ENCODE measurements around the gene TMEM9B. TPM values are rescaled to one million over a fixed set of nuclear protein-coding genes. Genes with fewer than 3 reads are reported as not detected.
"Not testable (repeated sequence)": the region's sequence is repeated elsewhere in the genome, so short reads cannot be mapped to it uniquely, and the experiment has no call there.

Gene TMEM9B
- total RNA-seq (2014; rRNA removed; shearing (Covaris generic)) (9.7 and 10.4 TPM in 2 replicates), polyA plus RNA-seq (2016; fragmentation: Nextera tagmentation; extraction: Ambion mirVana) (10.2 and 12.9 TPM in 2 replicates)
- long read RNA-seq, transcript TMEM9B-205 (5 exons, 2,083 nt): major isoform, 15 of 16 reads
- long read RNA-seq, partial matches to known transcripts: 0 of 16 reads
- long read RNA-seq, other reads (novel, unspliced or antisense): 0 of 16 reads

DNA sequence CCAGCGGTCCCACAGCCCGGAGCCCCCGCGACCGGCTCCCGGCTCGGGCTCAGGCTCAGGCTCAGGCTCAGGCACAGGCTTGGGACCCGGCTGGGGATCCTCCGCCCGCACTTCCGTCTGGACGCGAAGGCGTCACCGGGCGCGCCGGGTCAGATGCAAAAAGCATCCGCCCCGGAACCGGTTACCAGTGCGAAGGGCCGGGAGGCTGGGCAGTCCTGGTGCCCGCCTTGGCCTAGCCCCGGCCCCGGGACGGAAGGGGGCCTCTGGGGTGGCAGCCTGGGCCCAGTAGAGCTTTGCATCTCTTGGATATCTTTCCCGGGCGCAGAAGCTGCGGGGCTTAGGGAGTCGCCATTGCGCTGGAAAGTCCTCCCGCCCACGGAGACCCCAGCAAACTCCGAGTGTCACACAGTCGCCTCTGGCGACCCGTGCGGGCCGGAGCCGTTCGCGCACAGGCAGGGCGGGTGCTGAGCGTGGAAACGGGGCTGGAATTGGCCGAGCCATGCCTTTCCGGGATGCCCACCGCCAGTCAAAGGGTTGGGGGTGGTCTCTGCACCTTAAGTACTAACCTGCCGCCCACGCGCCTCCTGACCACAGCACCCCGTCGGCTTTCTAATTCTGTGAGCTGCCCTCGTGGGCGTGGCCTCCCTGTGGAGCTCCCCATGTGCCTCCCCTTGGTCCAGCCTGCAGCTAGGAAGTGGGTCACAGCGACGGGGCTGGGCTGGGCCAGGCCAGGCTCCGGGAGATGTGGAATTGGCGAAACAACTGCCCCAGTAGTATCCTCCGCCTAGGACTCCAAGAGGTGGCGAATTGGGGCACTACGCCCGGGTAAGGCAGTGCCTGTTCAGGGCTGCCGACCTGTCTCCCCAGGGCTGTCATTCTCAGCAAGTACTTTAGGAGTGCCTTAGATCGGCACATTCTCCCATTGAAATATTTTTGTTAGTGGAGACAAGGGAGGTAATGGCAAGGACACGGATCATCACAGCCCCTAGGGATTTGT lies at the start of gene TMEM9B:
Gene TMEM9B, minus strand, starts transcription at position 119 of the 997 bp plus-strand sequence. CDS start 129 bp downstream, outside the sequence.
- H3K4me2 ChIP-seq: peak within 1 kb of the TSS; percentile 97
- Mint-ChIP-seq H3K4me3 (peak within 1 kb of the TSS; percentile 90), H3K4me1 (peaks cover 14% of the 10 kb centered on the region), H3K27me3 (ENCODE audit: insufficient read depth, low read depth, poor library complexity) (no peaks in the 10 kb centered on the region), H3K27ac (peak within 1 kb of the TSS; percentile 92), H3K9me3 (no peaks in the 10 kb centered on the region), H3K36me3 (ENCODE audit: low read depth) (no peaks in the 10 kb centered on the region; the same call in 2 of the 3 replicates)
- H3K4me3 ChIP-seq: peak within 1 kb of the TSS; percentile 97
- H2AFZ ChIP-seq: peak within 1 kb of the TSS; percentile 96
- no peaks in the 10 kb centered on the region; the same call in 1 of the 2 replicates for H4K20me1 ChIP-seq (replicated peaks; ENCODE audit: insufficient read depth)
- TF ChIP-seq EZH2phosphoT487 (IDR thresholded peaks at IDR 0.05; ENCODE audit: unreplicated experiment) (no peak), CREB1 (CRISPR knock-in tag; IDR thresholded peaks at IDR 0.05; ENCODE audit: low read depth) (peak; percentile 93), JUNB (IDR thresholded peaks at IDR 0.05; ENCODE audit: unreplicated experiment) (no peak), POLR2AphosphoS5 (IDR thresholded peaks at IDR 0.05; ENCODE audit: low read depth) (peak; percentile 83)
- TF ChIP-seq, protein P1, sequence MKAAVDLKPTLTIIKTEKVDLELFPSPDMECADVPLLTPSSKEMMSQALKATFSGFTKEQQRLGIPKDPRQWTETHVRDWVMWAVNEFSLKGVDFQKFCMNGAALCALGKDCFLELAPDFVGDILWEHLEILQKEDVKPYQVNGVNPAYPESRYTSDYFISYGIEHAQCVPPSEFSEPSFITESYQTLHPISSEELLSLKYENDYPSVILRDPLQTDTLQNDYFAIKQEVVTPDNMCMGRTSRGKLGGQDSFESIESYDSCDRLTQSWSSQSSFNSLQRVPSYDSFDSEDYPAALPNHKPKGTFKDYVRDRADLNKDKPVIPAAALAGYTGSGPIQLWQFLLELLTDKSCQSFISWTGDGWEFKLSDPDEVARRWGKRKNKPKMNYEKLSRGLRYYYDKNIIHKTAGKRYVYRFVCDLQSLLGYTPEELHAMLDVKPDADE (IDR thresholded peaks at IDR 0.05): peak; percentile 50; the same call in 1 of the 2 replicates
- H3K79me2 ChIP-seq (replicated peaks; ENCODE audit: insufficient read depth): peaks cover 18% of the 10 kb centered on the region
- peak; percentile 85 for ATAC-seq
- H3F3A ChIP-seq (replicated peaks; ENCODE audit: low read depth): peaks cover 14% of the 10 kb centered on the region
- H3K36me3 ChIP-seq (ENCODE audit: insufficient read depth): no peaks in the 10 kb centered on the region
- no peaks in the 10 kb centered on the region for H3K9me2 ChIP-seq (ENCODE audit: insufficient read depth)
- no peaks in the 10 kb centered on the region for H3K27me3 ChIP-seq (ENCODE audit: insufficient read depth)
- peak within 1 kb of the TSS; percentile 95 for H3K27ac ChIP-seq (ENCODE audit: low read depth)
- peaks cover 6% of the 10 kb centered on the region; the same call in 1 of the 2 replicates for H3K4me1 ChIP-seq (ENCODE audit: insufficient read depth)
- DNase-seq (ENCODE audit: low spot score): peak; percentile 96

DNA sequence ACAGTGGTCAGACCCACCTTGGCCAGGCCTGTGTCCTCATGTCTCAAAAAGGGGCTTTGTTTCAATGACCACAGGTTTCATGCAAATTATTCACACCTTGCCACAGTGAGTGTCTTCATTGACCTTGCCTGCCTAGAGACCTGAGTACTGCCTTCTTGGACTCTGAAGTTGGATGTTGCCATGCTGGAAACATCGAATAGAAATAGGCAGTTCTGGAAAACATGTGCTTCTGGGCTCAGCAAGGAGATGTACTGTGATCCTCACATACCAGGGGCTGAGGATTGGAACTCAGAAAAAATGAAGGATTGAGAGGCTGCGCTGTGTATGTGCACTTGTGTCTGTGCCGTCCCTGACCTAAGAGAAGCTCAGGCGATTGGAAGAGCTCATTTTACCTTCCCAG lies 49.1 kb upstream of the TMEM9B start:
- H3K9me2 ChIP-seq (ENCODE audit: insufficient read depth): 0 out of 2 replicates have a peak, but pooled peaks cover 3% of the 10 kb centered on the region
- no peaks in the 10 kb centered on the region; the same call in 2 of the 3 replicates for H3K36me3 Mint-ChIP-seq (ENCODE audit: low read depth)
- H3K9me3 Mint-ChIP-seq: peaks cover 8% of the 10 kb centered on the region; the same call in 1 of the 3 replicates
- no peak overlapping the region for H3K4me3 Mint-ChIP-seq
- no peaks in the 10 kb centered on the region for H3F3A ChIP-seq (replicated peaks; ENCODE audit: low read depth)
- no peak overlapping the region for H3K27ac ChIP-seq (ENCODE audit: low read depth)
- ATAC-seq (no peak), DNase-seq (ENCODE audit: low spot score) (no peak)
- no peak overlapping the region for H2AFZ ChIP-seq
- no peak overlapping the region for H3K4me2 ChIP-seq
- H3K27me3 Mint-ChIP-seq (ENCODE audit: insufficient read depth, low read depth, poor library complexity): peaks cover 3% of the 10 kb centered on the region
- peaks cover under 1% of the 10 kb centered on the region; the same call in 1 of the 2 replicates for H3K27me3 ChIP-seq (ENCODE audit: insufficient read depth)
- no peaks in the 10 kb centered on the region for H3K4me1 ChIP-seq (ENCODE audit: insufficient read depth)
- TF ChIP-seq NANOG (IDR thresholded peaks at IDR 0.05; ENCODE audit: borderline replicate concordance): no peak
- H3K27ac Mint-ChIP-seq: no peak overlapping the region
- H4K20me1 ChIP-seq (replicated peaks; ENCODE audit: insufficient read depth): no peaks in the 10 kb centered on the region
- H3K79me2 ChIP-seq (replicated peaks; ENCODE audit: insufficient read depth): no peaks in the 10 kb centered on the region
- H3K4me1 Mint-ChIP-seq: peaks cover 5% of the 10 kb centered on the region; the same call in 1 of the 3 replicates
- H3K36me3 ChIP-seq (ENCODE audit: insufficient read depth): no peaks in the 10 kb centered on the region
- H3K4me3 ChIP-seq: no peak overlapping the region

DNA sequence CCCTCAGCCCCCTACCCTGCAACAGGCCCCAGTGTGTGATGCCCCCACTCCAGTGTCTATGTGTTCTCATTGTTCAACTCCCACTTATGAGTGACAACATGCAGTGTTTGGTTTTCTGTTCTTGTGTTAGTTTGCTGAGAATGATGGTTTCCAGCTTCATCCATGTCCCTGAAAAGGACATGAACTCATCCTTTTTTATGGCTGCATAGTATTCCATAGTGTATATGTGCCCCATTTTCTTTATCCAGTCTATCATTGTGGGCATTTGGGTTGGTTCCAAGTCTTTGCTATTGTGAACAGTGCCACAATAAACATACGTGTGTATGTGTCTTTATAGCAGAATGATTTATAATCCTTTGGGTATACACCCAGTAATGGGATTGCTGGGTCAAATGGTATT lies 45.3 kb upstream of the TMEM9B start:
- not testable (repeated sequence) for H3K27ac ChIP-seq (ENCODE audit: low read depth); DNase-seq (ENCODE audit: low spot score); ATAC-seq; H3K4me2 ChIP-seq; H3K27ac Mint-ChIP-seq; H3K4me3 Mint-ChIP-seq; H3K36me3 Mint-ChIP-seq (ENCODE audit: low read depth); H3K36me3 ChIP-seq (ENCODE audit: insufficient read depth); H3K4me1 Mint-ChIP-seq; H3K79me2 ChIP-seq (replicated peaks; ENCODE audit: insufficient read depth); H4K20me1 ChIP-seq (replicated peaks; ENCODE audit: insufficient read depth); H3F3A ChIP-seq (replicated peaks; ENCODE audit: low read depth); H3K9me2 ChIP-seq (ENCODE audit: insufficient read depth); H2AFZ ChIP-seq; H3K4me3 ChIP-seq; H3K9me3 Mint-ChIP-seq; H3K4me1 ChIP-seq (ENCODE audit: insufficient read depth)
- peaks cover 29% of the 10 kb centered on the region for H3K27me3 ChIP-seq (ENCODE audit: insufficient read depth)
- H3K27me3 Mint-ChIP-seq (ENCODE audit: insufficient read depth, low read depth, poor library complexity): peaks cover 16% of the 10 kb centered on the region

All from GM23338 (cell line).